ENCODE measurements around the gene SUGCT.

Gene SUGCT

DNA sequence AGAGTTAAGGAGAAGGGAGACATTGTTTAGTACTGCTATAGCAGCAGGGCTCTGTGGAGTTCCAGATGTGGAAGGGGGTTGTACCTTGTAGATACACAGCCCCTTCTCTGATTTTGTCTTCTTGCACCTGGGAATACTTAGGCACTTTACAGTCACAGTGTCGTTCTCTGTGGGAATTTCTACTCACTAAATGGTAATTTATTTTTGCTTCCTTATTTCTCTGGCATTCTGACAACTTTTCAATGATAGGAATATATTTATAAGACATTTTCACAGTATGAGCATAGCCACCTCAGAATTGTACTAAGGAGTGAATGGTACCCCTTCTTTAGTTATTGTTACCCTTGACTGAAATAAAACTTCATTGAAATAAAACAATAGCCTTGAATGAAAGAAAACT lies 132.8 kb downstream of the SUGCT start:
- DNase-seq, result no peak

DNA sequence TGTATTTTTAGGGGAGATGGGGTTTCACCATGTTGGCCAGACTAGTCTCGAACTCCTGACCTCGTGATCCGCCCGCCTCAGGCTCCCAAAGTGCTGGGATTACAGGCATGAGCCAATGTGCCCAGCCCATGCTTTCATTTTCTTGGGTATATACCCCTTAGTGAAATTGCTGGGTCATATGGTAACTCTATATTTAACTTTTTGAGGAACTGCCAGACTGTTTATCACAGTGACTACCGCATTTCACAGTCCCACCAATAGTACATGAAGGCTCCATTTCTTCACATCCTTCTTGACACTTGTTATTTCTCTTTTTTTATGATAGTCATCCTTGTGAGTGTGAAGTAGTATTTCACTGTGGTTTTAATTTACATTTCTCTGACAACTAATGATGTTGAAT lies 134.0 kb downstream of the SUGCT start:
- DNase-seq, result peak; percentile 90 to 97

DNA sequence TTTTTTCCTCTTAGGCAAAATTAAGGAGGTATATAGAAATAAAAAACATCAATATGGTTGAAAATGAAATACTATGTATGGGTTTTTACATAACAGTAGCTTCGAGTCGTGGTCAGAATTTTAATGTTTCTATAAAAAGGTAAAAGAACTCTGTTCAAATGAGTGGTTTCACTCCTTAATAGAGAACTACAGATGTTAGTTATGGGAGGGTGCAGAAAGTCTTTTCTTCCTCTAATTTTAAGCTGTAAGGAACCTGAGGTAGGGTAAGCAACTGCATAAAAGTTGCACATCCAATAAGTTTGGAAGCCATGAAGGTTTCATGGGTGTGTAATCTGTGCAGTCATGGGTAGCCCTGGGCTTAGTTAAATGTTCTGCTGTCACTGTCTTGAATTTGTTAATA lies 141.3 kb downstream of the SUGCT start:
- DNase-seq, result no peak

DNA sequence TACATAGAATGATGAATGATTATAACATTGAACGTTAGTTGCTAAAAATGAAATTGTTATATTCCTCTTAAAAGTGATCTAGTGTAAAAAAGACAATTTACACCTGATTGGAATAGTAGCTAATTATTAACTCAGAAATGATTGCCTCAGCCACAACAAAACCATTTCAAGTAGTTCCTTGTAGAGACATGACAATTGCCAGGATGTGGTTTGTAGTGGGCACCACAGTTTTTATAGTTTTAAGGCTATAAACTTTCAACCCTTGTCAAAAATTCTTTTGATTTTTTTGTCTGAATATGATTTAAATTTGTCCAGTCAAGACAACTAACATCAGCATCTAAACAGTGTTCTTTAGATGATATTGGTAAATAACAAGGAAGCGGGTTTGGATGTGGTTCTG lies 145.2 kb downstream of the SUGCT start:
- no peak for DNase-seq

DNA sequence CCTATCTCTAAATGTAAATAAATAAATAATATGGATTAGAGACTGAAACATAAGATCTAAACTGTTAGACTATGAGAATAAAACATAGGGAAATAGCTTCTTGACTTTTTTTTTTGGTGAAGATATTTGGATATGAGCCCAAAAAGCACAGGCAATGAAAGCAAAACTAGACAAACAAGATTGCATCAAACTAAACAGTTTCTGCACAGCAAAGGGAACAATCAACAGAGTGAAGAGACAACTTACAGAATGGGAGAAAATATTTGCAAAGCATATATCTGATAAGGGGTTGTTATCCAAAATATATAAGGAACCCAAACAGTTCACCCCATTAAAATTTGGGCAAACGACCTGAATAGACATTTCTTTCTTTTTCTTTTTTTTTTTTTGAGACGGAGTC lies 148.1 kb downstream of the SUGCT start:
- DNase-seq, result no peak

DNA sequence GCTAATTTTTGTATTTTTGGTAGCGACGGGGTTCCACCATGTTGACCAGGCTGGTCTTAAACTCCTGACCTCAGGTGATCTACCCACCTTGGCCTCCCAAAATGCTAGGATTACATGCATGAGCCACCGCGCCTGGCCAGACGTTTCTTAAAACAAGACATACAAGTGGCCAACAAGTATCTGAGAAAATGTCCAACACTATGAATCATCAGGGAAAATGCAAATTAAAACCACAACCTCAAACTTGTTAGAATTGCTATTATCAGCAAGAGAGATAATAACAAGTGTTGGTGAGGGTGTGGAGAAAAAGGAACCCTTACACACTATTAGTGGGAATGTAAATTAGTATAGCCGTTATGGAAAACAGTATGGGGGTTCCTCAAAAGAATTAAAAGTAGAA lies 148.6 kb downstream of the SUGCT start:
- no peak for DNase-seq

DNA sequence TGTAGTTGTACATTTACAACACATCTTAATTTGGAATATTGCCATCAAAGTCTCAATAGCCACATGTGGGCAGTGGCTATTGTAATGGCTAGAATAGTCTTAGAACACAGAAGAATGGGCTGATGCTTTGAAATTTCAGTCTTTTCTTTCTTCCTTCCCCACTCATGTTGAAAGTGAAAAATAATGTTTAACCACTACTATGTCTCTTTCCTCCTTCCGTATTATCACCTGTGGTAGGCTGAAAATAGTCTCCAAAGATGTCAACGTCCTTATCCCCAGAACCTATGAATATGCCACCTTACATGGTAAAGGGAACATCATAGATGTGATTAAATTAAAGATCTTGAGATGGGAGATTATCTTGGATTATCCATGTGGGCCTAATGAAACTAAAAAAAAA lies 154.0 kb downstream of the SUGCT start:
- no peak for DNase-seq

DNA sequence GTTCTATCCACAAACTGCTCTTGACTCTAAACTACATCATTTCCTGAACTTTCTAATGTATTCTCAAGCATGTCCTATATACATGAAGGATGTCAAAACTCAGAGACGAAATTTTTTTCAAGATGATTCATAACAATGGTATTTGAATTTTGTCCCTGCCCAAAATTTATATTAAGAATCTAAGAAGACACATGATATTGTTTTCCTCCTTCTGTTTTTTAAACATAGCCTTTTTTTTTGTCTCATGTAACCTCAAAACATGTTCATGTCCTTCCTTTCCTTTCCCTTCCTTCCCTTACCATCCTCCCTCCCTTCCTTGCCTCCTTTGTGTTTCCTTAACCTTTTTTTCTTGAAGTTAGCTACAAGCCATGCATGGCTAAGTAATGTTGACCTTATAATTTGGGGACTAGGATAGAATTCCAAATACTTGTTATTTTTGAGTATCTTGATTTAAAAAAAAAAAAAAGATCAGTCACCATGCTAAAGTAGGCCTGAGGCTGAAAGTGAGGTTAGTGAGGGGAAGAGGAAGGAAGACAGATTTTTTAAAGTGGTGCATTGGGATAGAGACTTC lies 163.0 kb downstream of the SUGCT start:
- no peak for DNase-seq

DNA sequence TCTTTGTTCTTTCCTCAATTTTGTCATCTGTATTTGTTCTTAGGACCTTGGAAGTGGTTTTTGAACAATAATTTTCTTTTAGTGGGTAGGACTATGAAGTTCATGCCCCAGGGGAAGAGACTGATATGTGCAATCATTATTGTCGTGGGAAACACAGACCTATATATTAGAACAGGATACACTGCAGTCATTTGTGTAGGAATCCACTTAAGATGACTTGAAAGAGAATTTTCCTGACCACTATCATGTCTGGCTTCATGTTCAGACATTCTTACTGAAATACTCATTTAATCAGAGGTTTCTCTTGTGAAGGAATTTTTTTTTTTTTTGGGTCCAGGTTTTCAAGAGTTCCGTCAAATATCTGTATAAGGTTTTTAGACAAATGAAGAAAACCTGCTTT lies 163.6 kb downstream of the SUGCT start:
- no peak for DNase-seq

DNA sequence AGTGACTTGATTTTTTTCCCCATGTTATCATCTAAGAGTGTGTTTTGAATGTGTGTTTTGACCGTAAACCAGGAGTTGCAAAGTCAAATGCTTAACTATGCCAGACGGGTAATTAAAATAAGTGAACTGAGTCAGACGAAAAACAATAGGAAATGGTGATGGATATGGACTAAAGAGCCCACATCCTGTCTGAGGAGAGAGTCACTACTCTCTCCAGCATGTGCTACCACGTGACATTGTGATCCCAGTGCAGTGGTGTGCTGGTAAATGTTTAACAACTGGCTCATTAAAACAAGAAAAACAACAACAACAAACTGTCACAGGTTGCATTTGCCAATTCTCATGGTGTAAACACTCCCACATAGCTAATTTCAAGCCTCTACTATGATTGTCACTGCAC lies 164.3 kb downstream of the SUGCT start:
- no peak for DNase-seq

DNA sequence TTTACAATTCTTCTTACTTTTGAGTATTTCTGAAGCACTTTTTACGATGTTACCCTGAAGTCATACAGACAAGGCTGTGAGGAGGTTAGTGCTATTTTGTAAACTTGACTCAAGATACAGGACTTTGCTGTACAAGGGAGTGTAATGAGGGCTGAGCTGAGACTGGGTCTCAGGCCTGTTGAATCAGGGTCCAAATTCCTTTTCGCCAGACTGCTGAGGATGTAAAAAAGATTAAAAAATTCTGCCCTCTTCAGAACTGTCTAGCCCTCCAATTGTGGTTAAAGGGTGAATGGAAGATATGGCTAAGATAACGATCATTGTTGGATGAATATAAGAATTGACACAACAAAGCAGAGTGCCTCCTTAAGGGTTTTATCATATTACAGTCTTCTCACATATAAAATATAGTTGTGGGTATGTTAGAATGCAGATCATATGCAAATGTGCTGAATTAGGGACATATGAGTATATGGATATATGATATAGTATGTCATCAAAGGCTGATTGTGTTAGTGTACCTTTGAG lies 165.4 kb downstream of the SUGCT start:
- no peak for DNase-seq

DNA sequence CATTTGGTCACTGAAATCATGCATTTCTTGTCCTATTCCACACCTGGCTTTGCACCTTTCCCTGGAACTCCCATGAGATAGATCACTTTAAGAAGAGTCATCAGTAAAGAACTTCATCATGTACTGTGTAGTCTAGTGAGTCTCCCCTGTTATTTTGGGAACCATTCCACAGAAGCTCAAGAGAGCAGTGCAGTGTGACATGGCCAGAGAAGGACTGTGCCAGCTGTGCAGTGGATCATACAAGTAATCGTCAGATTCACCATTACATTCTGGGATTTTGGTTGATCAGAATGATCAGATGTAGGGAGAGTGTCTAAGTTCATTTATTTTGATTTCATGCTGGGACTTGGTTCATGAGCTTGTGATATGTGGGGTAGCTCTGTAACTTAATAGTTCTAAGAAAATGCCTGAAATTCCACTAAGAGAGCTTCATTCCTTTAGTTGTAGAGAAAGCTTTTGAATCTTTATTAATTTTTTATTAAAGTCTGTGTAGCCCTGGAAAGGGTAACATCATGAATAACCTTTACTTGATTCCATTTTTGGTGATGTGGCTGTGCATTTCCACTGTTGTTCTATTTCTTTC lies 166.8 kb downstream of the SUGCT start:
- DNase-seq, result no peak

DNA sequence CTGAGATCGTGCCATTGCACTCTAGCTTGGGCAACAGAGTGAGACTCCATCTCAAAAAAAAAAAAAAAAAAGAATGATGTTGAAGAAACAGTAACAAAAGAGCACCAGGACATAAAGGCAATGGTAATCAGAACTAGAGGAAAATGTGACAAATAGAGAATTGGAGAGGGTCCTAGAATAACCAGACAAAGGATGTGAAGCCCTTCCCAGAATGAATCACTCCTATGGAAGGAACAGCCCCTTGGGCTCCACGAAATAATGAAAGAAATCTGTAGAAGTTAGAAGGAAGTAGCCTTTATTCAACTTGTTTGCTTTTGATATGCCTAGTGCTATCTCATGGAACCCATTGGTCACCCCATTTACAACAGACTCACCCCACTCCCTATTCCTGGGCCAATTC lies 169.2 kb downstream of the SUGCT start:
- no peak for DNase-seq

DNA sequence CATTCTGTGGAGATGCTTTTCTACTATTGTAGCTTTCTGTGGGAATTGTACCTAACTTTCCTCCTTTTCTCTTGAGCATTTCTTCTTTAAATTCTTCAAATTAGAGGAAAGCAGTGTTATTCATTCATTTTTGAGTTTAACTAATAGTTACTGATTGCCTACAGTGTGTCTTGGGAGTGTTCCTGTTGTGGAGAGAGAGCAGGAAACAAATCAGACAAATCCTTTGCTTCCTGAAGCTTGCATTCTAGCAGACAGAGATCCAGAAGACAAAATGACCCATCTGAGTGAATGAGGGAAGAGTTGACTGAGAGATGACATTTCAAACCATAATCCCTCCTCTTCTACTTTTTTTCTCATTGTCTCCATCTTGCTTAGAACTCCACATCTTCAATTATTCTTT lies 170.4 kb downstream of the SUGCT start:
- no peak for DNase-seq

DNA sequence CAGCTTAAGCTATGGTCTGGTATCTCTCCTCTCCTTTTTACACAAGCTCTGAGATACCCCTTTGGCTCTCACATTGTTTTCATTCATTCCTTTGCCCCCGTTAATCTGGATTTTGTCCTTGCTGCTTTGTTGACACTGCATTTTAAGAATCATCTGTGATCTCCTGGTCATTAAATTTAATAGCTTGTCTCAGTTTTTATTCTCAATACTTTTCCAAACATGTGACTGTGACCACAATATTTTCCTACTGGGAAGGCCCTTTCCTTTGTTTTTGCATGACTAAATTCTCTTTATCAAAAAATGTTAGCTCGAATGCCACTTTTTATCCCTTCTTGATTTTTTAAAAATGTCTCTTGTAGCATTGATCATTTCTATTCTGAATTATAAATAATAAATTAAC lies 171.2 kb downstream of the SUGCT start:
- no peak for DNase-seq

DNA sequence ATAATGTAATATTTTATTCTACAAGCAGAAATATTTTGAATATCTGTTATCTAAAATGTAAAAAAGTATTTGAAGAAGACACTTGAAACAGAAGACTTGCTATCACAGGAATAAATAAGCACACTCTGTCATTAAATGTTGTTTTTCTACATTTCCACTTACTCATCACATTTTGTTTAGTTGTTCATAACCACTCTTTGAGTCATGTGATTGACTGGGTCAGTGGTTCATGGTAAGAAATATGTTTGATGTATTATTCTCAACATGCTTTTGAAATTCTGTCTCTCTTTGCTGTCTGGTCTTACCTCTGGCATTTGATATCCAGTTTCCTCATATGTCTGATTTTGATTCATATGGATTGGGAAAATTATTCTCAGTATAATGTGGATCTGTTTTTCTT lies 171.8 kb downstream of the SUGCT start:
- DNase-seq, result no peak

DNA sequence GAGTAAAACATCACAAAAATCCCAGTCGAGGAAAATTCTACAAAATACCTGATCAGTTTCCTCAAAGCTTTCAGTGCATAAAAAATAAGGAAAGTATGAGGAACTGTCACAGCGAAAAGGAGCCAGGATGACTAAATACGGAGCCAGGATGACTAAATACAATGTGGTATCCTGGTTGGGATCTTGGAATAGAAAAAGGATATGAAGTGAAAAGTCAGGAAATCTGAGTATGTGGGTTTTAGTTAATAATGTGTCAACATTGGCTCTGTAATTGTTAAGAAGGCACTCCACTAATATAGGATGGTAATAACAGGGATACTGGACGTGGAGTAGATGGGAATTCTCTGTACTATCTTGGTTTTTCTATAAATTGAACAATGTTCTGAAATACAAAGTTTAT lies 175.5 kb downstream of the SUGCT start:
- no peak for DNase-seq

DNA sequence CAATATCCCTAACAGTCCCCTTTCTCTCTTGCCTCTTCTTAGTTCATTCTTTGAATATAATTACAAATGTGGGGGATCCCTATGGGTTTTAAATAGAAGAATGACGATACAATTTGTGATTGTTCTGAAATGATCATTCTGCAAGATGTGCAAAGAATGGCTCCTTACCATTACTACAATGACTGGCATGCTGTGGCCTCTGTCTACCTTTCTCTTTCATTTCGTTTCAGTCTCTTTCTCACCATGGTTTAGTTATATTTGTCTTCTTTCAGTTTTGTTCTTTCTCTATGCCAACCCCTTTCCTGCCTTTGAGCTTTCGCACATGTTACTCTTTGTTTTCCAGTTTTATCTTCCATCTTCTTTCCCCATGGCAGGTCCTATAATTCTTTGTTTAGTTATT lies 176.5 kb downstream of the SUGCT start:
- no peak for DNase-seq

DNA sequence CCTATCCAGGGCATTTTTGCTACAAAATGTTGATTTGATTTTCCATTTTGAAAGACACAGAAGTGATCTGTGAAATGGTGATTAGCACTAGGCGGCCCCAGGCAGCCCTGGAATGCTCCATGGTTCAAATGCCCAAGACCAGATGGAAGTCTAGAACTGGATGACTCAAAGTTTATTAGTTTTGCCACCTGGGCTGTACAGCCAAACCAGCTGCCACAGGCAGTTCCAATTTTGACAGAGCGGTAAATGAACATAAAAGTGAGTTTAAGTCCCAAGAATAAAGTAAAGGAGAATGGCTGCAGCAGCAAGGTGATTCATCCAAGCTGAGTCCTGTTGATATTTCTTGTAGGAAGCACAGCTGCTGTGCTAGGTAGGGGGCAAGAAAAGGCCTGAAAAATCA lies 180.5 kb downstream of the SUGCT start:
- no peak for DNase-seq

DNA sequence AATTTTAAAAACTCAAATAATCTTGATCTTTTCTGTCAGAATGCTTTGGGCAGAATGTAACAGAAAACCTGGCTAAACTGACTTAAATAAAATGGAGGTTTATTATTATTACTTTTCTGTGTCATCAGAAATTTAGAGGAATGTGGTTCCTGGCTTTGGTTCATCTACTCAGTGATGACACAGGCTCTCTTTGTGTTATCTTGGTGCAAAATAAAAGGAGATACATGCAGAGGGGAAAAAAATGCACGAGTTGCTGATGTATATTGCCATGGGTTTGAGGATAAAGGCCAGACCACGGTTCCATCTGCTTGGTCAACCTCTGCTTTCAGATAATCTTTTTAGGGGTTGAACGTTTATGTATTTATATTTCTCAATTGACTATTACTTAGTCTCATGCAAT lies 181.4 kb downstream of the SUGCT start:
- no peak for DNase-seq

DNA sequence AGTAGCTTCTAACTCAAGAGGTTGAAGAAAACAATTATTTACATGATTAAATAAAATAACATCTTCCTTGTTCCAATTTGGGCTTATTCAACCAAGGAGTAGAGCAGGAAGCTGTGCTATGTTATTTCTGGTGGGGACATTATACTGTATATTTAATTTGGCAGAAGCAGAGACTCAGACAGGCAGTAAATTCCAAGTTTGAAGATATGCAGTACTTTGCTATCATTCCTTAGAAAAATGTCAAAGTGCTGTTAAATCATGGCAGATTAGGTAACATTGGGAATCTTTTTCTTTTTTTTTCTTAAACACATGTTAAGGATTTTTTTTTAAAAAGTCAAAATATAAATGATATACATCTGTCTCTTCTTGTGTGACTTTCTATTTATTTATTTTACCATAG lies 190.1 kb downstream of the SUGCT start:
- no peak for DNase-seq

DNA sequence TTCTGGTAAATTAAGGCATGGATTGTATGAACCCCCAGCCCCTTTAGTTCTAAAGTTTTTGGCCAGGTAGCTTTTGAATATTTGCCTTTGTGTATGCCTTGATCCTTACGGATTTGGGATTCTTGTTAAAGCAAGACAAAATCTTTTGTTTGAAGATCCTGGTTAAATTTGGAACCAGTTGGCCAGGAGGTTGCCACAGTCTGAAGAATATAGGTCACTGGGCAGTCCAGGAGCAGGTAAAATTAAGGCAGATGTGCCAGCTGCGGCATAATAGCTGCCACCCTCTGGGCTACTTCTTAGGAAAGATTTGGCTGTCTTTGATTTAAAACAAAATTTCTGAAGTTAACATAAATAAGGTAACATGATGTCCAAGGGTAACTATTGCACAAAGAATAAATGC lies 192.3 kb downstream of the SUGCT start:
- DNase-seq, result no peak

DNA sequence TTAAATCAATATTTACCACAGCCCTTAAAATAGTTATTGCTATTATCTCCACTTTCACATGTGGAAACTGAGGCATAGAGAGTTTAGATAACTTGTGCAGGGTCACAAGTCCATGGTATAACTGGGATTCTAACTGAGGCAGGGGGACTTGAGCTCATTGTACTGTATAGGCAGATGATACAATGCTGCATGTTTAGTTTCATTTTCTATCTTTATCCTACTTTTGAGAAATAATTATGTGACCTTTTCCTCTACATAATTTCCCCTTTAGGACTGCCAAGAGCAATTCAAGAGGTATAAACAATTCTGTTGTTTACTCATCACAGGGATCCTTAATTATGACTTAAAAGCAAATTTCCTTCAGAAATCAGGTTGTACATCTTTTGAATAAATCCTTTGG lies 193.1 kb downstream of the SUGCT start:
- no peak for DNase-seq

DNA sequence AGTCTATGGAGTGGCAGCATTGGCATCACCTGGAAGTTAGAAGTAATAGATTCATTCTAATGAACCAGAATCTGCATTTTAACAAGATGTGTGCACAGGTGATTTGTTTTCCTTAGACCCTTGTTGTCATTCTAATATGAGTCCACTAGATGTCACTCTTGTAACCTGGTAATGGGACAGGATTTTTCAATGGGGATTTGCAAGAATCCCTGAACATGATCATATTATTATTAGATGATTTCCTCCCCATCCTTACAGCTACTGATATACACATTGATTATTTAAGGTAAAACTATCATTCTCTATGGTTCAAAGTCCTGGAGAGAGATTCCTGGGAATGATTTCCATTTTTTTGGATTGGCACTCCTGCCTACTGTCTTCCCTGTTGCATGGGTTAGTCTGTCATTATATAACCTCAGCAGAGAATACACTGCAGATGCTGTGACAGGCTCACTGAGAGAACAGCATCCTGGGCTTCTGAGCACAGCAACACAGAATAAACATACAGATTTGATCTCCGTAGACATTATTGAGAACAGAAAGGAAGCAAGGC lies 194.9 kb downstream of the SUGCT start:
- peak; percentile 37 to 53 for DNase-seq

DNA sequence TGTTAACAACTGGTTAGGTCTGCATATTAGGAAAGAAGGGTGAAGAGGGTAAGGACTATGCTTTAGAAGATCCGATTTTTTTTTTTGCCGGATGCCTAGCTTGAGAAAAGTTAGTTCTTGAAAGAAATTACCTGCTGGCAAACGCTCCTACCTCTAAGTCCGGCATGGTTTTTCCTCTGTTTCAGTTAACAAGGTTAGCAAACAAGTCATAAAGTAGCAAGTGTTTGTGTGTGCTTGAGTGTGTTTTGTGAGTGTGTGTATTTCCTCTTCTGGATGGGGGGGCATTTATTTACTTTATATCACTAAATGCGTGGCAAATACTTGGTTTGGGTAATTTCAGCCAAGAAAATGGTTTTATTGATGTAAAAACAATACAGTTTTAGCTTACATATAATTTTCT lies 195.6 kb downstream of the SUGCT start:
- DNase-seq, result no peak

Data from inflammatory macrophage (primary cell).